ENCODE results near the gene RAPGEFL1. TPM values are rescaled to one million over a fixed set of nuclear protein-coding genes. Genes with fewer than 3 reads are reported as not detected.

The RAPGEFL1 gene
- total RNA-seq, 4 donors from 2014 or later, result 1.5 to 5.4 (median 2.9) TPM

GRCh38 chr17:40241252-40241834, 64.1 kb downstream of the RAPGEFL1 start:
- Histone ChIP-seq H3K4me3 (no peak overlapping the region), H3K4me1 (peaks cover 8 to 40% (median 25%) of the 10 kb centered on the region in 4 donors), H3K27ac (replicated peaks in 1 of 4) (no peak overlapping the region), H3K9me3 (no peaks in the 10 kb centered on the region), H3K27me3 (no peaks in the 10 kb centered on the region), H3K36me3 (no peaks in the 10 kb centered on the region)
- intact Hi-C loops (cut with DNase I), result no loop called here
- no peak for TF ChIP-seq CTCF (IDR thresholded peaks at IDR 0.05)
- TF ChIP-seq EP300 (IDR thresholded peaks at IDR 0.05), result no peak
- no peak for TF ChIP-seq POLR2AphosphoS5 (IDR thresholded peaks at IDR 0.05)
- no peak for TF ChIP-seq POLR2A (IDR thresholded peaks at IDR 0.05; ENCODE audit: low read depth)
- 80% methylated on average over 4 of the region's 4 CpGs for WGBS
- no peak for DNase-seq (ENCODE audit: extremely low spot score)

- intact Hi-C loops (cut with DNase I), result no loop called here
These were observed 65.5 kb downstream of the RAPGEFL1 start for GRCh38 chr17:40242774-40243173.

GRCh38 chr17:40243761-40244160, 66.5 kb downstream of the RAPGEFL1 start:
- no peaks in the 10 kb centered on the region for H3K27me3 ChIP-seq
- H3K27ac ChIP-seq (replicated peaks in 1 of 4), result no peak overlapping the region
- H3K36me3 ChIP-seq, result no peaks in the 10 kb centered on the region
- no peak for DNase-seq (ENCODE audit: extremely low spot score)
- H3K9me3 ChIP-seq, result no peaks in the 10 kb centered on the region
- intact Hi-C loops (cut with DNase I), result no loop called here
- H3K4me1 ChIP-seq, result peaks cover 8 to 46% (median 31%) of the 10 kb centered on the region in 4 donors
- no peak for TF ChIP-seq CTCF (IDR thresholded peaks at IDR 0.05)
- TF ChIP-seq POLR2AphosphoS5 (IDR thresholded peaks at IDR 0.05), result no peak
- no peak for TF ChIP-seq POLR2A (IDR thresholded peaks at IDR 0.05; ENCODE audit: low read depth)
- no peak for TF ChIP-seq EP300 (IDR thresholded peaks at IDR 0.05)
- no peak overlapping the region for H3K4me3 ChIP-seq
- WGBS, result 96% methylated on average over 3 of the region's 3 CpGs

More at GRCh38 chr17:40242774-40243173, 65.5 kb downstream of the RAPGEFL1 start:
- no peak overlapping the region for H3K27ac ChIP-seq (replicated peaks in 1 of 4)
- 92% methylated on average over 3 of the region's 3 CpGs for WGBS
- H3K4me1 ChIP-seq, result peaks cover 8 to 40% (median 25%) of the 10 kb centered on the region in 4 donors
- no peak for TF ChIP-seq POLR2A (IDR thresholded peaks at IDR 0.05; ENCODE audit: low read depth)
- no peak for TF ChIP-seq CTCF (IDR thresholded peaks at IDR 0.05)
- TF ChIP-seq POLR2AphosphoS5 (IDR thresholded peaks at IDR 0.05), result no peak
- no peak for TF ChIP-seq EP300 (IDR thresholded peaks at IDR 0.05)
- no peak overlapping the region for H3K4me3 ChIP-seq
- no peaks in the 10 kb centered on the region for H3K36me3 ChIP-seq
- H3K9me3 ChIP-seq, result no peaks in the 10 kb centered on the region
- DNase-seq (ENCODE audit: extremely low spot score), result no peak
- no peaks in the 10 kb centered on the region for H3K27me3 ChIP-seq

- intact Hi-C loops (cut with DNase I), result no loop called here
- Histone ChIP-seq H3K4me3 (no peak overlapping the region), H3K4me1 (peaks cover 12 to 50% (median 35%) of the 10 kb centered on the region in 4 donors), H3K27me3 (no peaks in the 10 kb centered on the region), H3K27ac (replicated peaks in 1 of 4) (no peak overlapping the region), H3K36me3 (no peaks in the 10 kb centered on the region), H3K9me3 (no peaks in the 10 kb centered on the region)
- WGBS, result 88% methylated on average over 4 of the region's 4 CpGs
- DNase-seq (ENCODE audit: extremely low spot score), result no peak
- TF ChIP-seq CTCF (IDR thresholded peaks at IDR 0.05), result no peak
- no peak for TF ChIP-seq POLR2A (IDR thresholded peaks at IDR 0.05; ENCODE audit: low read depth)
- no peak for TF ChIP-seq EP300 (IDR thresholded peaks at IDR 0.05)
- TF ChIP-seq POLR2AphosphoS5 (IDR thresholded peaks at IDR 0.05), result no peak
These were observed 67.0 kb downstream of the RAPGEFL1 start for GRCh38 chr17:40244255-40244654.

Small RNAs within 50 kb of the gene (small RNA-seq; reads per million reads assigned to genes)
- 0 reads per million in 3 donors for gene MIR6867

Other genes with a start within 250 kb of the RAPGEFL1 start
- 10 to 100 TPM; 33.2 to 68.6 (median 45.9) TPM for gene ORMDL3, start 249.9 kb upstream of the RAPGEFL1 start, total RNA-seq
- not detected for gene LRRC3C, start 249.7 kb upstream of the RAPGEFL1 start, total RNA-seq
- gene GSDMA, start 214.5 kb upstream of the RAPGEFL1 start, total RNA-seq, result under 1 TPM in 3 of 4 donors, not detected in 1; 0.11 to 0.99 (median 0.45) TPM
- gene PSMD3, start 196.7 kb upstream of the RAPGEFL1 start, total RNA-seq, result 100 to 1,000 TPM in 1 of 4 donors, 10 to 100 TPM in 3; 58.1 to 117 (median 84.0) TPM
- gene CSF3, start 162.0 kb upstream of the RAPGEFL1 start, total RNA-seq, result 10 to 100 TPM in 1 of 4 donors, under 1 TPM in 3; 0.32 to 19.4 (median 0.58) TPM
- 10 to 100 TPM; 33.6 to 43.6 (median 37.4) TPM for gene MED24, start 123.1 kb upstream of the RAPGEFL1 start, total RNA-seq
- gene THRA, start 114.5 kb upstream of the RAPGEFL1 start, total RNA-seq, result 100 to 1,000 TPM in 2 of 4 donors, 10 to 100 TPM in 2; 69.7 to 112 (median 85.2) TPM
- gene NR1D1, start 76.9 kb upstream of the RAPGEFL1 start, total RNA-seq, result 10 to 100 TPM in 3 of 4 donors, 1 to 10 TPM in 1; 6.1 to 24.2 (median 14.5) TPM
- 10 to 100 TPM; 64.1 to 86.8 (median 72.2) TPM for gene MSL1, start 55.5 kb upstream of the RAPGEFL1 start, total RNA-seq
- 100 to 1,000 TPM in 2 of 4 donors, 10 to 100 TPM in 2; 77.2 to 103 (median 95.5) TPM for gene CASC3, start 36.9 kb upstream of the RAPGEFL1 start, total RNA-seq
- gene WIPF2, start 41.8 kb downstream of the RAPGEFL1 start, total RNA-seq, result 10 to 100 TPM in 2 of 4 donors, 1 to 10 TPM in 2; 7.8 to 21.5 (median 12.1) TPM
- under 1 TPM; 0.32 to 0.83 (median 0.44) TPM for gene CDC6, start 110.4 kb downstream of the RAPGEFL1 start, total RNA-seq
- gene RARA, start 131.7 kb downstream of the RAPGEFL1 start, total RNA-seq, result 10 to 100 TPM; 26.2 to 53.5 (median 52.2) TPM
- gene GJD3, start 187.3 kb downstream of the RAPGEFL1 start, total RNA-seq, result under 1 TPM in 2 of 4 donors, not detected in 2; 0.40 to 0.50 TPM
- 1 to 10 TPM in 1 of 4 donors, under 1 TPM in 3; under 0.01 to 1.4 (median 0.30) TPM for gene TOP2A, start 240.4 kb downstream of the RAPGEFL1 start, total RNA-seq